GM18868 (cell line): ENCODE results near the gene PKD1L1.

Experiments used
- ATAC-seq: cut with Tn5 transposase; IDR thresholded peaks from one replicate; pipeline ENCODE4 v1.9.1; 2021; ENCODE audit warnings: mild to moderate bottlenecking, moderate library complexity; ENCODE audit not compliant: unreplicated experiment

PKD1L1 gene

GRCh38 chr7:47907981-47908616, 40.2 kb downstream of the PKD1L1 start:
- no peak for ATAC-seq

- ATAC-seq: no peak
Observed at GRCh38 chr7:47906883-47907282, 41.4 kb downstream of the PKD1L1 start.

- ATAC-seq: no peak
Observed at GRCh38 chr7:47905076-47905920, 43.0 kb downstream of the PKD1L1 start.

GRCh38 chr7:47902013-47902412, 46.3 kb downstream of the PKD1L1 start:
- ATAC-seq: no peak

GRCh38 chr7:47901542-47901941, 46.7 kb downstream of the PKD1L1 start:
- no peak for ATAC-seq

GRCh38 chr7:47897831-47898230, 50.4 kb downstream of the PKD1L1 start:
- ATAC-seq: no peak

GRCh38 chr7:47896809-47897423, 51.4 kb downstream of the PKD1L1 start:
- no peak for ATAC-seq

GRCh38 chr7:47895026-47895425, 53.2 kb downstream of the PKD1L1 start:
- ATAC-seq: no peak

- no peak for ATAC-seq
Observed at GRCh38 chr7:47893721-47894365, 54.4 kb downstream of the PKD1L1 start.

GRCh38 chr7:47893238-47893637, 55.0 kb downstream of the PKD1L1 start:
- ATAC-seq: no peak

- ATAC-seq: no peak
Observed at GRCh38 chr7:47890606-47891005, 57.7 kb downstream of the PKD1L1 start.

- no peak for ATAC-seq
Observed at GRCh38 chr7:47890125-47890524, 58.1 kb downstream of the PKD1L1 start.

GRCh38 chr7:47889723-47890122, 58.5 kb downstream of the PKD1L1 start:
- ATAC-seq: no peak

GRCh38 chr7:47888371-47889265, 59.6 kb downstream of the PKD1L1 start:
- ATAC-seq: no peak

GRCh38 chr7:47887016-47887640, 61.1 kb downstream of the PKD1L1 start:
- no peak for ATAC-seq

GRCh38 chr7:47885987-47886811, 62.1 kb downstream of the PKD1L1 start:
- no peak for ATAC-seq

- no peak for ATAC-seq
Observed at GRCh38 chr7:47885309-47885986, 62.8 kb downstream of the PKD1L1 start.

- no peak for ATAC-seq
Observed at GRCh38 chr7:47884675-47885074, 63.6 kb downstream of the PKD1L1 start.

GRCh38 chr7:47882635-47883034, 65.6 kb downstream of the PKD1L1 start:
- ATAC-seq: no peak
